ENCODE measurements around the gene EYS.

DNA sequence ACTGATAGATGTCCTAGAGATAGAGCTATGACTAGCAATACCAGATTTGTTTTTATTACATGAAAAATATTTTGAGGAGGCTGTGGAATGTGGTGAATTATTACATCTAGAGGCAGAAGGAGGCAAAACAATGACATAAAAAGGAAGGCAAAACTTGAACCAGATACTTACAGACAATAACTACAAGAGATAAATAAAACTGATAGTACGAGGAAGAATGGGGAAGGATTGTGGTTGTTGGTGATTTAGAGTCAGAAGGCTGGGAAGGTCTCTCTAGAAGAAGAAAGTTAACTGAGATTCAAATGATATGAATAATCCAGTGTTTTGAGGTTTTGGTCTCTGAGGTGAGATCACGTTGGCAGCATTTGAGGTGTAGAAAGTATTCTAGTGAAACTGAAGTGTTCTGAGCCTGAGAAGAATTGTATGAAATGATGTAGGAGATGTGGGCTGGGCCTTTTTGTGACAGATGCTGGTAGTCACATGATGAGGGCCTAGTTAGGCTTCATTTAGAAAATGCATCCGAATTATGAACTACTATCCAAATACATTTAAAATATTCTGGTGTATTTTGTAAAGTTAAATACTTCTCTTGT is 589.1 kb downstream of the EYS start:
- TF ChIP-seq, protein P1, sequence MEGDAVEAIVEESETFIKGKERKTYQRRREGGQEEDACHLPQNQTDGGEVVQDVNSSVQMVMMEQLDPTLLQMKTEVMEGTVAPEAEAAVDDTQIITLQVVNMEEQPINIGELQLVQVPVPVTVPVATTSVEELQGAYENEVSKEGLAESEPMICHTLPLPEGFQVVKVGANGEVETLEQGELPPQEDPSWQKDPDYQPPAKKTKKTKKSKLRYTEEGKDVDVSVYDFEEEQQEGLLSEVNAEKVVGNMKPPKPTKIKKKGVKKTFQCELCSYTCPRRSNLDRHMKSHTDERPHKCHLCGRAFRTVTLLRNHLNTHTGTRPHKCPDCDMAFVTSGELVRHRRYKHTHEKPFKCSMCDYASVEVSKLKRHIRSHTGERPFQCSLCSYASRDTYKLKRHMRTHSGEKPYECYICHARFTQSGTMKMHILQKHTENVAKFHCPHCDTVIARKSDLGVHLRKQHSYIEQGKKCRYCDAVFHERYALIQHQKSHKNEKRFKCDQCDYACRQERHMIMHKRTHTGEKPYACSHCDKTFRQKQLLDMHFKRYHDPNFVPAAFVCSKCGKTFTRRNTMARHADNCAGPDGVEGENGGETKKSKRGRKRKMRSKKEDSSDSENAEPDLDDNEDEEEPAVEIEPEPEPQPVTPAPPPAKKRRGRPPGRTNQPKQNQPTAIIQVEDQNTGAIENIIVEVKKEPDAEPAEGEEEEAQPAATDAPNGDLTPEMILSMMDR (IDR thresholded peaks at IDR 0.05; ENCODE audit: low read depth, low read length, poor library complexity, severe bottlenecking), result no peak
- TF ChIP-seq EZH2phosphoT487 (IDR thresholded peaks at IDR 0.05; ENCODE audit: borderline replicate concordance, low read length), result no peak
